SK-N-SH treated with all-trans-retinoic acid at 6 μM for 48 hours (cell line): ENCODE measurements around the gene ZNF831.

Source experiments
- ATAC-seq: fragments of 200-7000 bp; cut with Tn5 transposase; 3 replicates; pipeline ENCODE4 v1.9.1; 2020; ENCODE audit warnings: mild to moderate bottlenecking, moderate library complexity
- ARNTL ChIP-seq: fragments of 450-650 bp; formaldehyde crosslinking; IDR thresholded peaks from 2 replicates; pipeline ENCODE4 v1.5.0; 2020; ENCODE audit warnings: low read depth, mild to moderate bottlenecking, moderate library complexity, borderline replicate concordance
- CSDC2 ChIP-seq: fragments of 250-450 bp; sonication (Bioruptor Pico); IDR thresholded peaks from 2 replicates; pipeline ENCODE4 v1.5.0; 2020; ENCODE audit warnings: mild to moderate bottlenecking, moderate library complexity
- ESRRG ChIP-seq: fragments of 250-450 bp; sonication (Bioruptor Pico); IDR thresholded peaks from 2 replicates; pipeline ENCODE4 v1.6.1; 2021; ENCODE audit warnings: mild to moderate bottlenecking
- GLIS3 ChIP-seq: fragments of 250-450 bp; sonication (Bioruptor Pico); IDR thresholded peaks from 2 replicates; pipeline ENCODE4 v1.5.0; 2020; ENCODE audit warnings: mild to moderate bottlenecking, moderate library complexity
- ISL1 ChIP-seq: fragments of 250-450 bp; sonication (Bioruptor Pico); IDR thresholded peaks from 2 replicates; pipeline ENCODE4 v2.1.2; 2022; ENCODE audit warnings: mild to moderate bottlenecking, moderate library complexity
- OSR1 ChIP-seq: fragments of 250-450 bp; sonication (Bioruptor Pico); IDR thresholded peaks from 2 replicates; pipeline ENCODE4 v1.8.0; 2022; ENCODE audit warnings: moderate library complexity, mild to moderate bottlenecking, inconsistent platforms
- PATZ1 ChIP-seq: fragments of 250-450 bp; sonication (Bioruptor Pico); IDR thresholded peaks from 2 replicates; pipeline ENCODE4 v1.8.0; 2020; ENCODE audit warnings: mild to moderate bottlenecking, moderate library complexity, borderline replicate concordance
- PPARA ChIP-seq: fragments of 250-450 bp; sonication (Bioruptor Pico); IDR thresholded peaks from 2 replicates; pipeline ENCODE4 v1.5.0; 2020; ENCODE audit warnings: mild to moderate bottlenecking, borderline replicate concordance
- RARB ChIP-seq: fragments of 250-450 bp; sonication (Bioruptor Pico); IDR thresholded peaks from 2 replicates; pipeline ENCODE4 v1.8.0; 2021; ENCODE audit warnings: mild to moderate bottlenecking, moderate library complexity
- SNAI2 ChIP-seq: fragments of 250-450 bp; sonication (Bioruptor Pico); IDR thresholded peaks from 2 replicates; pipeline ENCODE4 v1.5.0; 2020; ENCODE audit warnings: mild to moderate bottlenecking, moderate library complexity
- TCF4 ChIP-seq: fragments of 250-450 bp; sonication (Bioruptor Pico); IDR thresholded peaks from 2 replicates; pipeline ENCODE4 v1.8.0; 2021; ENCODE audit warnings: mild to moderate bottlenecking, moderate library complexity, borderline replicate concordance
- TOX ChIP-seq: fragments of 250-450 bp; sonication (Bioruptor Pico); IDR thresholded peaks from 2 replicates; pipeline ENCODE4 v1.8.0; 2021; ENCODE audit warnings: mild to moderate bottlenecking, moderate library complexity, borderline replicate concordance
- ZC3H10 ChIP-seq: fragments of 250-450 bp; sonication (Bioruptor Pico); IDR thresholded peaks from 2 replicates; pipeline ENCODE4 v1.5.1; 2021; ENCODE audit warnings: mild to moderate bottlenecking, moderate library complexity
- ZFP3 ChIP-seq: fragments of 250-450 bp; sonication (Bioruptor Pico); IDR thresholded peaks from 2 replicates; pipeline ENCODE4 v1.5.0; 2020; ENCODE audit warnings: mild to moderate bottlenecking, moderate library complexity
- ZFP30 ChIP-seq: fragments of 450-650 bp; formaldehyde crosslinking; IDR thresholded peaks from 2 replicates; pipeline ENCODE4 v1.5.0; 2022; ENCODE audit warnings: mild to moderate bottlenecking, moderate library complexity
- ZNF565 ChIP-seq: fragments of 450-650 bp; formaldehyde crosslinking; conservative IDR thresholded peaks from 2 replicates; pipeline ENCODE4 v1.5.0; 2020; ENCODE audit warnings: low read depth, mild to moderate bottlenecking, moderate library complexity
- ZNF70 ChIP-seq: fragments of 450-650 bp; formaldehyde crosslinking; IDR thresholded peaks from 2 replicates; pipeline ENCODE4 v1.5.0; 2020; ENCODE audit warnings: mild to moderate bottlenecking, moderate library complexity
- ZNF8 ChIP-seq: fragments of 450-650 bp; formaldehyde crosslinking; IDR thresholded peaks from 2 replicates; pipeline ENCODE4 v1.5.0; 2020; ENCODE audit warnings: mild to moderate bottlenecking, moderate library complexity
- TF ChIP-seq, protein P1 (sequence below): fragments of 250-450 bp; sonication (Bioruptor Pico); IDR thresholded peaks from 2 replicates; pipeline ENCODE4 v1.8.0; 2021; ENCODE audit warnings: low read depth, mild to moderate bottlenecking, moderate library complexity, borderline replicate concordance
- TF ChIP-seq, protein P2 (sequence below): fragments of 250-450 bp; sonication (Bioruptor Pico); IDR thresholded peaks from 2 replicates; pipeline ENCODE4 v1.5.0; 2020; ENCODE audit warnings: mild to moderate bottlenecking, moderate library complexity

Gene ZNF831

DNA sequence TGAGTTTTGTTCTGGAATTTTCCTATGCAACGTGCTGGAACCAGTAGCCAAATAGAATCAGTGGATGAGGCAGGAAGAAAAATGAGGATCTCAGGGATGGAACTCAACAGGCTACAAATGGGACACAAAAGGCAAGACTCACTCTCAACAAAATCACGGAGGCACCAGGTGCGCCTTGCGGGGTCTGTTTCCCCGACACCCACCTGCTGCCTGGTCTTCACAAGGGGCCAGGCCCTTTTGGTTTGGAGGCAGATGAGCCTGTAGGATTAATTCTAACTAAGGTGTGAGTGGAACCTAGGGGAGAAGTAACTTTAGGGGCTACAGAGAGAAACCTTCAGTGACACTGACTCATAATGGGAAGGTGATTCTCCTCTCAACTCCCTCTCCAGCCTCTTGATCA lies 56.5 kb downstream of the ZNF831 start (continued):
- TF ChIP-seq, protein P1, sequence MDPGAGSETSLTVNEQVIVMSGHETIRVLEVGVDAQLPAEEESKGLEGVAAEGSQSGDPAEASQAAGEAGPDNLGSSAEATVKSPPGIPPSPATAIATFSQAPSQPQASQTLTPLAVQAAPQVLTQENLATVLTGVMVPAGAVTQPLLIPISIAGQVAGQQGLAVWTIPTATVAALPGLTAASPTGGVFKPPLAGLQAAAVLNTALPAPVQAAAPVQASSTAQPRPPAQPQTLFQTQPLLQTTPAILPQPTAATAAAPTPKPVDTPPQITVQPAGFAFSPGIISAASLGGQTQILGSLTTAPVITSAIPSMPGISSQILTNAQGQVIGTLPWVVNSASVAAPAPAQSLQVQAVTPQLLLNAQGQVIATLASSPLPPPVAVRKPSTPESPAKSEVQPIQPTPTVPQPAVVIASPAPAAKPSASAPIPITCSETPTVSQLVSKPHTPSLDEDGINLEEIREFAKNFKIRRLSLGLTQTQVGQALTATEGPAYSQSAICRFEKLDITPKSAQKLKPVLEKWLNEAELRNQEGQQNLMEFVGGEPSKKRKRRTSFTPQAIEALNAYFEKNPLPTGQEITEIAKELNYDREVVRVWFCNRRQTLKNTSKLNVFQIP (CRISPR knock-in tag), result no peak
- TF ChIP-seq ZFP3 (no peak), TOX (CRISPR knock-in tag) (no peak), TCF4 (CRISPR knock-in tag) (no peak), SNAI2 (no peak), ZNF565 (CRISPR knock-in tag) (no peak), ARNTL (CRISPR knock-in tag) (no peak)

- no peak for TF ChIP-seq ESRRG
- no peak for TF ChIP-seq ZNF565 (CRISPR knock-in tag)
- no peak for ATAC-seq
Measured at GRCh38 chr20:59221049-59221706, 57.6 kb downstream of the ZNF831 start.

- no peak; the same call in 2 of the 3 replicates for ATAC-seq
Measured at GRCh38 chr20:59221707-59222252, 58.2 kb downstream of the ZNF831 start.

More at GRCh38 chr20:59221707-59222252, 58.2 kb downstream of the ZNF831 start:
- TF ChIP-seq GLIS3, result no peak
- TF ChIP-seq SNAI2, result no peak
- TF ChIP-seq ISL1, result no peak
- TF ChIP-seq ZC3H10, result no peak
- no peak for TF ChIP-seq TOX (CRISPR knock-in tag)
- no peak for TF ChIP-seq PPARA (CRISPR knock-in tag)
- TF ChIP-seq, protein P2, sequence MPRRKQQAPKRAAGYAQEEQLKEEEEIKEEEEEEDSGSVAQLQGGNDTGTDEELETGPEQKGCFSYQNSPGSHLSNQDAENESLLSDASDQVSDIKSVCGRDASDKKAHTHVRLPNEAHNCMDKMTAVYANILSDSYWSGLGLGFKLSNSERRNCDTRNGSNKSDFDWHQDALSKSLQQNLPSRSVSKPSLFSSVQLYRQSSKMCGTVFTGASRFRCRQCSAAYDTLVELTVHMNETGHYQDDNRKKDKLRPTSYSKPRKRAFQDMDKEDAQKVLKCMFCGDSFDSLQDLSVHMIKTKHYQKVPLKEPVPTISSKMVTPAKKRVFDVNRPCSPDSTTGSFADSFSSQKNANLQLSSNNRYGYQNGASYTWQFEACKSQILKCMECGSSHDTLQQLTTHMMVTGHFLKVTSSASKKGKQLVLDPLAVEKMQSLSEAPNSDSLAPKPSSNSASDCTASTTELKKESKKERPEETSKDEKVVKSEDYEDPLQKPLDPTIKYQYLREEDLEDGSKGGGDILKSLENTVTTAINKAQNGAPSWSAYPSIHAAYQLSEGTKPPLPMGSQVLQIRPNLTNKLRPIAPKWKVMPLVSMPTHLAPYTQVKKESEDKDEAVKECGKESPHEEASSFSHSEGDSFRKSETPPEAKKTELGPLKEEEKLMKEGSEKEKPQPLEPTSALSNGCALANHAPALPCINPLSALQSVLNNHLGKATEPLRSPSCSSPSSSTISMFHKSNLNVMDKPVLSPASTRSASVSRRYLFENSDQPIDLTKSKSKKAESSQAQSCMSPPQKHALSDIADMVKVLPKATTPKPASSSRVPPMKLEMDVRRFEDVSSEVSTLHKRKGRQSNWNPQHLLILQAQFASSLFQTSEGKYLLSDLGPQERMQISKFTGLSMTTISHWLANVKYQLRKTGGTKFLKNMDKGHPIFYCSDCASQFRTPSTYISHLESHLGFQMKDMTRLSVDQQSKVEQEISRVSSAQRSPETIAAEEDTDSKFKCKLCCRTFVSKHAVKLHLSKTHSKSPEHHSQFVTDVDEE (CRISPR knock-in tag), result no peak
- no peak for TF ChIP-seq ZFP30
- no peak for TF ChIP-seq CSDC2 (CRISPR knock-in tag)
- TF ChIP-seq ESRRG, result no peak
- no peak for TF ChIP-seq PATZ1 (CRISPR knock-in tag)
- no peak for TF ChIP-seq ZFP3
- no peak for TF ChIP-seq ZNF565 (CRISPR knock-in tag)
- TF ChIP-seq OSR1 (CRISPR knock-in tag), result no peak
- no peak for TF ChIP-seq RARB (CRISPR knock-in tag)
- no peak for TF ChIP-seq ZNF70 (CRISPR knock-in tag)
- TF ChIP-seq ARNTL (CRISPR knock-in tag), result no peak
- TF ChIP-seq, protein P1 (CRISPR knock-in tag), result no peak
- TF ChIP-seq TCF4 (CRISPR knock-in tag), result no peak
- TF ChIP-seq ZNF8 (CRISPR knock-in tag), result no peak
